Activated T-helper 1 cell treated with Interleukin-2 at 50 U/mL for 16 hours (primary cell): Measurements from ENCODE around the gene INO80.

Experiments
- DNase-seq: peaks from one replicate; pipeline ENCODE4 v3.0.0-alpha.2; 2020; ENCODE audit warnings: low read depth

INO80 gene

GRCh38 chr15:41047474-41047873, 68.6 kb downstream of the INO80 start:
- DNase-seq = no peak

DNA sequence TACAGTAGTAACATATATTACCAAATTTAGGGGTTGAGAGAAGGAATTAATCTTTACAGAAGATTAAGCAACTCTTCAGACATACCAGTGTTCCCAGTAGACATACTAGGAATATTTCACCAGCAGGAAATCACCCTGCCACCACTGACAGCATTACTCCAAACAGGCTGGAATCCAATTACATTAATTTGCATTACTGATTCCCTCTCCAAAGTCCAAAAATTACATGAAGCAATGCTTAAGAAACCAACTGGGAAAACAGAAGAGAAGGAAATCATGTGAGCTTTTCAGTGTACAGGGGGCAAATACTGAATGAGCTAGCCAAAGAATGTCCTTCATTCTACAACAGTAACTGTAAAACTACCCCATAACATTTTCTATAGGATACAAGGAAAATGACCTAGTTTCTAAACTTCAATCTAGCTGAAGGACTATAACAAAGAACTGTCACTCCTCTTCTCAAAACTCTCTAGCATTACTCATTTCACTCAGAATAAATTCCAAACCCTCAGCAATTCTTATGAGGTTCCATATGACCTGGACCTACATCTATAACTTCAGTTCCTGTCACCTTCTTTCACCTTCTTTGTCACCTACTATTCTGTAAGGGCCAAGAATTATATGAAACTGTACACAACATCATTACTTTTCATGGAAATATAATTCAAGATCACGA, 72.7 kb downstream of the INO80 start:
- DNase-seq = no peak

- no peak for DNase-seq
Measured at GRCh38 chr15:41042851-41043250, 73.2 kb downstream of the INO80 start.

DNA sequence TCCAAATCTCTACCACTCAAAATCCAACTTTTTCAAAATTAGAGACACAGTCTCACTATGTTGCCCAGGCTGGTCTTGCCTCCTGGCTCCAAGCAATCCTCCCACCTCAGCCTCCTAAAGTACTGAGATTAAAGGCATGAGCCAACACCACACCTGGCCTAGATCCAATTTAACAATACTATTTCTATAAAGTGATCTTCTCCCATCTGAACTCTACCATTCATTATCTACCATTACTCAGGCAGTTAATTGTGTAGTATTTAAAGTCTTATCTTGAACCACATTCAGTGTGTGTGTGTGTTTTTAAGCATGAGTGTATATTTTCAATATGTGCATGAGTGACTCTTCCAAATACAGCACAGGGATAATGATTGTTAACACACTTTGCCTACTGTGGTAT, 77.0 kb downstream of the INO80 start:
- no peak for DNase-seq

DNA sequence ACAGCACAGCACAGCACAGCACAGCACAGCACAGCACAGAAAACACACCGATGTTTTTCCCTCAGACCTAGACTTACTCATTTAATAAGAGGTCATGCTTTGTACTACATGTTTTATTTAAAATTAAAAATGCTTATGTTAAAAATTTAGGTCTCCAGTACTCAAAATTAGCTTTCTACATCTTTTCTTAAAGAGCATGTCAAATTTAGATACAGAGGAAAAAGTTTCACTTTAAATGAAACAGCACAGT, 84.1 kb downstream of the INO80 start:
- no peak for DNase-seq

DNA sequence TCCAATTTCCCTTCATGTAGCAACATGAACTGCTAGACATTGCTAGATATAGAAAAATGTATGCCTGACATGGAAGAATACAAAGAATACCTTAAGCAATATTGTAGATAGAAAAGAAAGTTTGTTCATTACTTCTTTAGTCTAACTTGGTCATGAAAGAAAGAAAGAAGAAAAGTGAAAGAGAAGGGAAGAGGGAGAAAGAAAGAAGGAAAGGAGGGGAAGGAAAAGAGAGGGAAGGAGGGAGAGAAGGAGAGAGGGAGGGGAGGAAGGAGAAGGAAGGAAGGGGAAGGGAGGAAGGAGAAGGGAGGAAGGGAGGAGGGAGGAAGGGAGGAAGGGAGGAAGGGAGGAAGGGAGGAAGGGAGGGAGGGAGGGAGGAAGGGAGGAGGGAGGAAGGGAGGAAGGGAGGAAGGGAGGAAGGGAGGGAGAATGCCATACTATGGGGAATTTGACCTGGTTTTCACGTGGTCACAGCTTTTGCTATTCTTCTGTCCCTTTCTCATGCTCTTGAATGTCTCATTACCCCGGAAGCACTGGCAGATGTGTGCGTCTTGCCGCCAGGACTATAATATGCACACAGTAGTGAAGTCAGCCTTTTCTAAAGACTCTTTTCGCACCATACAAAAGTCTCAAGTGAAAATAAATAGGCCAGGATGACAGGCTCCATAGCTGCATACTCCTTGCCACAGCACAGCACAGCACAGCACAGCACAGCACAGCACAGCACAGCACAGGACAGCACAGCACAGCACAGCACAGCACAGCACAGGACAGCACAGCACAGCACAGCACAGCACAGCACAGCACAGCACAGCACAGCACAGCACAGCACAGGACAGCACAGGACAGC, 84.6 kb downstream of the INO80 start:
- no peak for DNase-seq

DNA sequence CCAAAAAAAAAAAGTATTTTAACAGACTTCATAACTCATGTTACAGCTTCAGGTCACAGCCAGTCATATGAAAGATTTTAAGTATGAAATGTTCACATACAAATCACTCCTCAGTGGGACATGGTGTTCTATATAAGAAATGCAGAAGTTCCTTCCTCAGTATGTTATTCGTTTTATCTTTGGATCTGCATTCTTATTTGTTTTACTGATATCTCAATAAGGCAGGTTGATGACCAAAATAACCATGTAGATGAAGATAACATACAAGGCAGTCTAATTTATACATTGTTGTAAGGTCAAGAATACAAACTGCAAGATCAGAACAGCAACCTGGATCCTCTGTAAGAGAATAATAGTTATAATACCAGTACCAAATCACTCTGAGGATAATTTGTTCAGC, 87.2 kb downstream of the INO80 start:
- DNase-seq = no peak

- no peak for DNase-seq
Measured at GRCh38 chr15:41025393-41025792, 90.7 kb downstream of the INO80 start.

- no peak for DNase-seq
Measured at GRCh38 chr15:41024885-41025284, 91.2 kb downstream of the INO80 start.

- DNase-seq = no peak
Measured at GRCh38 chr15:41024131-41024530, 91.9 kb downstream of the INO80 start.

- DNase-seq = peak; percentile 0
Measured at GRCh38 chr15:41022487-41023090, 93.5 kb downstream of the INO80 start.

DNA sequence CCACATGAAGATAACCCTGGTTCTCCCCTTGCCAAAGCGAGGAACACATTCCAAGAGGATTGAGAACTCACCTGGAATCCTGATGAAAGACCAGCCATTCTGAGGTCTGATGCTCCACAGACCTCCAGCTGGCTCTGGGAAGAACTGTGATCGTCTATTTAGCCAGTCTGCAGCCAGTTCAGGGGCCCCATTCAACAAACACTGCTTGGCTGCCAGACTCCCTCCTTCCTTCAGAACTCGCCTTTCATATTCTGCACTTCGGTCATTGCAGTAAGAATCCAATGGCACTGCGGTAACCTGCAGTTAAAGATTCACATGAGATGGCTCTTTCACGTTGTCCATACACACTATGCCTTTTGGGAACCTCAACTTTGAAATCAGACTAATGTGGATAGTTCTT, 95.3 kb downstream of the INO80 start:
- no peak for DNase-seq

DNA sequence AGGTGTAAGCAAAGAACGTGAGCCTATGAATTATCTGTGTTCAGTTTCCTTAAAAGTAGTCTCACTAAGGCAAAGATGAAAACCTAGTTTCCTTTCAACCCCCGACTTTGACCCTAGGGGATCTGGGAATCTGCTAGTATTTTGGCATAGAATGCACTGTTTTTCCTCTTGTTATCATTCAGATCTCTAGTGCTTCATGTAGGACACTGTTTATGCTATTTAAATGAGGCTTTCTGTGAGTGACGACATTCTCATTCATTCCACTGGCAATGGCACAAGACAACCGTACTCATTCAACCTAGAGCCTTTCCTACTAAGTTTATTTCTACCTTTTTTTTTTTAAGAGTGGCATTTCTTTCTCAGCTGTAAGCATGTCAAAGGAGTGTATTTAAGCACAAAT, 95.8 kb downstream of the INO80 start:
- no peak for DNase-seq

GRCh38 chr15:41019174-41019573, 96.9 kb downstream of the INO80 start:
- DNase-seq = no peak

DNA sequence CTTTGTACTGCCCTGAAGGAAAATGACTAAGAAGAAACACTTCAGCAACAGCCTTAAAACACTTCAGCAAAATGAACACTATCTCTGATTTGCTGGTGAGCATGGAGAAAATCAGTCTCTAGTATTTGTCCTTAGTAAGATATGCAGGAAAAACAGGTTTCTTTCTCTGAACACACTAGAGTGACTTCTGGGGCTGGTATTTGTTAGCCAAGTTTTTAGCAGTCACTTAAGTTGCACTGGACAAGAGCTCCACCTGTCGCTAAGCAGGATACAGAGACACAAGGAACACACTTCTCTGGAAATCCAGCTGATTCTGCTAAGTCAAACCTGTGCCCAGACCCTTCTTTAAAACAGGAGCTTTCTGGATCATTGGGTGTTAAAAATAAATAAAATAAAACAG, 97.5 kb downstream of the INO80 start:
- no peak for DNase-seq

DNA sequence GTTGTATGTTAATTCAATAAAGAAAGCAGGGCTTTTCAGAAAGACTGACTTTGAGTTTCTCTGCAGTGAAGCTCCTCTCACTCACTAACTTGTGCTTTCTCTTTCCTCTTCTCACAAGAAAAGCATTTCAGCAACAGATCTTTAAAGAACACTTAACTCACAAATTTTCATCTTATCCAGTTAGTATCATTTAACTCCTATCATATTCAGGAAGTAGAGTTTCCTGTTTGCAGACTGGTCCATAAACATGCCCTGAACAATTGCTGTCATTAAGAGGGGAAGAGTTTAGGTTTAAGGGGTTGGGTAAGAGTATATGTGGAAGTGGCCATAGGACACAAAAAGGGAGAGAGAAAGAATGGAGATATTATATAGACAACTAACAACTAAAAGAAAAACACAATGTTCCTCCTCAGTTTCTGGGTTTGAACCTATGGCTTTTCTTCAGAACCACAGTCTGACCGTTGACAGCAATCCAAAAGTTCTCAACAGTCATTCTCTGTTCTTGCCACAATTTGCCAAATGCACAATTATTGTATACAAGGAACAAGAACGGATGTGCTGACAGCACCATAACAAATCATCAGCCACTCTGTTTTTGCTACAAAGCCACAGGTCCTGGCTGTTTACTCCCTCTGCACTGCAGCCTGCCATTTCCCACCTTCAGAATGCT, 98.9 kb downstream of the INO80 start:
- DNase-seq = no peak

GRCh38 chr15:41013691-41014414, 102.2 kb downstream of the INO80 start:
- no peak for DNase-seq

DNA sequence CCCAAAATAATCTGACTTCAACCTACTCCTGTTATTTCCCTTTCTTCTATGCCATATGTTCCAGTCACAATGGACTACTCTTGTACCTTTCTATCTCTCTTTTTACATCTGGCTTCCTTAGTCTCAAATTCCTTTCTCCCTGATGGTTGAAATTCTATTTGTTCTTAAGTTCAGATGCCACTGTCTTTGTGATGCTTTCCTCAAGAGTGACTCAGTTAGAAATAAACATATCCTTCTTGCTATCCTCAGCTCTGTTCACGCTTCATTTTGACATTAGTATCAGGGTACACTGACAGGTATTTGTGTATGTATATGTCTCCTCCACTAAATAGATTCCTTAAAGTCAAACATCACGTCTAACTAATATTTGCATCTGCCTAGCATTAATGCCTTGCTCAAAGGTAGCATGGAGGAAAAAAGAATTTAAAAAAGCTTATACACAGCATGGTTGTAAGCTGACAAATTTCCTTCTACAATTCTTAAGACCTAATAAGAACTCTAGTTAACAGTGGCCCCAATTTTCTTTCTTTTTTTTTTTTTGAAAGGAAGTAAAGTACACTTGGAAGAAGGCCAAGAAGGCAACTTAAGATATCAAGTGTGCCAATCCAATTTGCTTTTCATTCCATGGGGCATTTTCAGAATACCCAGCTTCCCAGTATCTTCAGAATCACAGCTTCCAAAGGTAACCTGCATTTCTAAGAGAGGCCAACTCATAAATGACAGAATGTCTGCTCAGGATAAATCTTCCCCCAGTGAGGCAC, 104.8 kb downstream of the INO80 start:
- DNase-seq = no peak

GRCh38 chr15:41010345-41010744, 105.7 kb downstream of the INO80 start:
- DNase-seq = no peak

- no peak for DNase-seq
Measured at GRCh38 chr15:41006479-41006878, 109.6 kb downstream of the INO80 start.

- no peak for DNase-seq
Measured at GRCh38 chr15:41004490-41004889, 111.6 kb downstream of the INO80 start.
